HG03521 (cell line): Measurements from ENCODE around the gene FBXO47.

Source experiments
- ATAC-seq: cut with Tn5 transposase; IDR thresholded peaks from one replicate; pipeline ENCODE4 v1.9.1; 2021; ENCODE audit warnings: mild to moderate bottlenecking, moderate library complexity; ENCODE audit not compliant: unreplicated experiment

Gene FBXO47

DNA sequence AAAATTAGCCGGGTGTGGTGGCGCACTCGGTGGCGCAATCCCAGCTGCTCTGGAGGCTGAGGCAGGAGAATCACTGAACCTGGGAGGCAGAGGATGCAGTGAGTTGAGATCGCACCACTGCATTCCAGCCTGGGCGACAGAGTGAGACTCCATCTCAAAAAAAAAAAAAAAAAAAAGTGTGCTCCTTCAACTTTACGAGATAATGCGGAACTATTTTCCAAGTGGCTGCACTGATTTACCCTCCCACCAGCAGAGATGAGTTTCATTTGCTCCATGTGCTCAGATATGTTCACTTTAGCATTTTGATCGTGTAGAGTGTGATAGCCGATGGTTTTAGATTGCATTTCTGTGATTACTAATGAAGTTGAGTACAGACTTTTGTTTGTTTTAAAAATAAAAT, 61.8 kb downstream of the FBXO47 start:
- ATAC-seq, result no peak

DNA sequence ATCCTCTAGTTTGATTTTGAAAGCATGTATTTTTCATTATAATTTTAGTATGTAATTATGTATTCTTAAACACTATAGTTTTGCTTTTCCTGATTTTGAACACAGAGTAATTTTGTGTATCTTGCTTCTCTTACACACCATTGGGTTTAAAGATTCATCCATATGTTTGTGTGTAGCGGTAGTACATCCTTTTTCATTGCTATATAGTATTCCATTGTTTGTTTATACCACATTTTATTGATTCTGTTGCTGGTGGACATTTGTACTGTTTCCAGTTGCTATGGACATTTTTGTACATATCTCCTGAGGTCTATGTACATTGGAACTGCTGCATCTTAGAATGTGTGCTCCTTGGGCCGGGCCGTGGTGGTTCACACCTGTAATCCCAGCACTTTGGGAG, 62.3 kb downstream of the FBXO47 start:
- ATAC-seq, result no peak

DNA sequence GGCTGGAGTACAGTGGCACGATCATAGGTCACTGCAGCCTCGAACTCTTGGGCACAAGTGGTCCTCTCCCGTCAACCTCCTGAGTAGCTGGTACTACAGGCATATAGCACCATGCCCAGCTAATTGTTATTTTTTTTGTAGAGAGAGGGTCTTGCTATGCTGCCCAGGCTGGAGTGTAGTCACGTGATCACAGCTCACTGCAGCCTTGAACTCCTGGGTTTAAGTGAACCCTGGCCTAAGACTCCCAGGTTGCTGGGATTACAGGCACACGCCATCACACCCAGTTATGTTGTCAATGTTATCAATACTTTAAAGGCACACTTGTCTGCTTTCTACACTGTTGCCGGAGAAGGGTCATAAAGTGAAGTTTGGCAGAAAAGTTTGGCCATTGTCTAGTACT, 63.8 kb downstream of the FBXO47 start:
- no peak for ATAC-seq

DNA sequence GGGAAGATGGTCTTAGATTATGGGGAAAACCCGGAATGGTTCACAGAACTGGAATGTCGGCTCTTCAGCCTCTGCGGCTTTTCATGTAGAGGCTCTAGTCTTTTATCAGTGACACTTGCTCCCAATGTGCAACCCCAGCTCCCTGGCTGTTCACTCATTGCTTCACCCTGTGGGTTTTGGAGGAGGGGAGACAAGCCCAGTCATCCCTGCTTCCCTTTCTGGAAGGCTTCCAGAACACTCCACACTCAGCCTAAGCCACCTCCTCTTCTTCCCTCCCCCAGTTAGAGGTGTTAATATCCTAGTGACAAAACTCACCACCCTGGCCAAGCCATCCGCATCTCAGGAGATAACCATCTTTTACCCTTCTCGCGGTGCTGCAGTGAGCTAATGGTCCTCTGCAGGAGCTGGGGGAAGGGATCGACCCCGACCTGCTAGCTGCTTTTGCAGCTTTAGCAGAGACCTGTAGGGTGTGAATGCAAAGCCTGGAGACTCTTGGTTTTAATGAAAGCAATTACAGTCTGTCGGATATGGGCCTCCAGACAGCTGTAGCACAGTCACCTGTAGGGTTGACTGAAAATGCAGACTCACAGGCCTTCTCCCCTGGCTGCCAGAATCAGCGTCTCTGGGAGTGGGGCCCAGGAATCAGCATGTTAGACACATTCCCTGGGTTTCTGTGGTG, 66.1 kb downstream of the FBXO47 start:
- no peak for ATAC-seq

DNA sequence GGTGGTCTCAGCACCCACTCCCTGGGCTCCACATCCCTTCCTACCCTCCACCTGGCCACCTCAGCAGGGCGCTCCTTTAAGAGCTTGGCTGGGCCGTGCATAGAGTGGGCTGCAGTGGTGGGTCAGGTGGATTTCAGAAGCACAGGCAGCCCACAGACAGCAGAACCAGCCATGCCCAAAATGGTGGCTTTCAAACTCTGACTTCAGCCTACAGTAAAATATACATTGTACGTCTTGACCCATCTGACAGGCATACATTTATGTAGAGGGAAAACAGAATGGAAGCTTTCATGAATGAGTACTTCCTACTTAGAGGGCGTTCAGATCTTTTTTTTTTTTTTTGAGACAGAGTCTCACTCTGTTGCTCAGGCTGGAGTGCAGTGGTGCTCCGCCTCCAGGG, 67.8 kb downstream of the FBXO47 start:
- no peak for ATAC-seq

DNA sequence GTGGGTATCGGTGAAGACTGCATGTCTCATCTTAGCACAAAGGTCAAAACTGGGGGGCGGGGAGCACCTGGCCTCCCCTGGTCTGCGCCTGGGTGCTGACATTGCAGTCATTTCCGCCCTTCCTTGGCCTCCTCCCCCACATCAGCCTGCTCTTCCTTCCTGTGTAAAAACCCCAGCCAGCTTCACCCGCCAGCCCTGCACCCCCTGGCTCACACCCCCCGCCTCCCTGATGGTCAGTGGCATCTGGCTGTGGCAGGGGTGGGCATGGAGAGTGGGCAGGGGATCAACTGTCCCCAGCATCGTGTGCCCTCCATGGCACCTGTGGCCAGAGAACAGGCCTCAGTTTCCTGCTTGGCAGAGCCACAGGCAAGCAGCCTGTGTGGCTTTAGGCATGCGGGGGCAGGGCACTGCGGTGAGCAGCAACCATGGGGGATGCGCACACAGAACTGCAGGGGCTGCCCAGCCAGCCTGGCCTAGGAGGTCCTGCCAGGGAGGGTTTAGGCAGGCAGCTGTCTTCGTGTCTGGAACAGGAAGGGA, 68.3 kb downstream of the FBXO47 start:
- peak; percentile 62 for ATAC-seq

DNA sequence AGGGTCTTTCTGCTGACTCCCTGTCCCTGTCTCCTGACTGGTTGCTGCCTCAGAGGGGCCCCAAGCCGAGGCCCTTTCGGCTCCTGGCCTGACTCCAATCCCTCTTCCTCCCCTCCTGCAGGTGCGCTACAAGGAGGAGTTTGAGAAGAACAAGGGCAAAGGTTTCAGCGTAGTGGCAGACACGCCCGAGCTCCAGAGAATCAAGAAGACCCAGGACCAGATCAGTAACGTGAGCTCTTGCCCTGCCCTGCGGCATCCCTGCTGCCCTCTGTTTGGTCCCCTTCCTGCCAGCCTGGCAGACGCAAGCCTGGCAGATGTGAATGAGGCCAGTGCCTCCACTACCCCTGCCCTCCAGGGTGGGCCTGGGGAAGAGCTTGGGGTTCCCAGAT, 68.9 kb downstream of the FBXO47 start:
- no peak for ATAC-seq

DNA sequence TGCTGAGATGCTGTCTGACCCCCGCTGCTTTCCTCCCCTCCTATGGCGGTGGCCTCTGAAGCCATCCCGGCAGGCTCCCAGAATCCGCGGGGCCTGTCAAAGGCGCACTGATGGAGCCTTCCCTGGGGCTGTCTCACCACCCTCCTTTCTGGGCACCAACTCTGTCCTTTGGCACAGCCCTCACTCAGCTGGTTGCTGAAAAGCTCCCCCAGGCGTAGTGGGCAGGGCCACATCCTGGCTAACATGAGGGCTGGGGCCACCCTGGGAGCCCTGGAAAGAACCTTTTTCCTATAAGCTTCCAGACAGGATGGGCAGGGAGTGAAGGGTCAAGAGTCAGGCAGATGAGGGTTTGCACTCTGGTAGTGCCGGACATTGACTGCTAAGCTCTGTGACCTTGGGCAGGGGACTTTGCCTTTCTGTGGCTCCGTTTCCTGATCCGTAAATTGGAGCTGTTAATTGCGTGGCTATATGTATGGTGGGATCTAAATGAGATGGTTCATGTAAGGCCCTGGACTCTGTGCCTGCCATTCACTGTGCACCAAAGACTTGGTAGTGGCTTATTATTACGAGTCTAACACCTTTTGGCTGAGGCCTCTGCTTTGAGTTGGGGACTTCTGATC, 69.4 kb downstream of the FBXO47 start:
- no peak for ATAC-seq

DNA sequence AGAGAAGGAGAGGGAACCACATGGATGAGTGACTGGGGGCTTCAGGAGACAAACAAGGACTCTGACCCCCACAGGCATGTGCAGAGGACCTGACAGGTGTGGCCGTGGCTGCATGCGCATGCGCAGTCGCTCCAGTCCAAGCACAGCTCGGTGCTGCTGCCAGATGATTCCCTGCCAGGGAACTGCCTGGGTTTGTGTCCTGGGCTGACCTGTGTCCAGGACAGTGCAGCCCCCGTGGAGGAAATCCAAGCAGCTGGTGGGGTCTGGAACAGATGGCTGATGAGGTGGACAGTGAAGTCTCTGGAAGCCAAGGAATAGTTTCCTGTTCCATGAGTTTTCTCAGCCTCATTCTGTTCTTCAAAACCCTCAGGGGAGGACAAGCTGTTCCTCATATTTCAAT, 70.0 kb downstream of the FBXO47 start:
- ATAC-seq, result no peak

DNA sequence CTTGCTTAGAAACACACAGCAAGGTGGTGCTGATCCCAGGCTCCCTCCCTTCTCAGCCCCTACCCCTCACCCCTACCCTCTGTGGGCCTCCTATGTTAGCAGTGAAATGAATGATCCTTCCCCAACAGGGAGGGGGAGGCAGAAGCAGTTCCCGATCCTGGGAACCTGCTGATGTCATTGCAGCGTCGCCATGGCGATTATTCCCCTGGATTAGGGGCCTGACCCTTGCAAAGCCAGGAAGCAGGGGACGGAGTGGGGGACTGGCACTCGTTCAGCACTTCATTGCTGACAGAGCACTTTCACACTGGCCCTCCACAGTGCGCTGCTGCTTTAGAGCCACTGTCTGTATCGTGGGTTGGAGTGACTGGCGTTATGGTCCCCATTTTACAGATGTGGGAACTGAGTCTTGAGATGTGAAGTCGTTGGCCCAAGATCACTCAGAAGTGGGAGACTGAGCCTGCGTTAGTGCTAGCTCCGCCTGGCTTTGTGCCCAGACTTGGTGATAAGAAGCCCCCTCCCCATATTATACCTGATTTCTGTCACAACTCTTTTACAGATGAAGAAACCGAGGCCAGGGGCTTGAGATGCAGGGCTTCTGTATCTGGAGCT, 70.8 kb downstream of the FBXO47 start:
- ATAC-seq, result no peak

DNA sequence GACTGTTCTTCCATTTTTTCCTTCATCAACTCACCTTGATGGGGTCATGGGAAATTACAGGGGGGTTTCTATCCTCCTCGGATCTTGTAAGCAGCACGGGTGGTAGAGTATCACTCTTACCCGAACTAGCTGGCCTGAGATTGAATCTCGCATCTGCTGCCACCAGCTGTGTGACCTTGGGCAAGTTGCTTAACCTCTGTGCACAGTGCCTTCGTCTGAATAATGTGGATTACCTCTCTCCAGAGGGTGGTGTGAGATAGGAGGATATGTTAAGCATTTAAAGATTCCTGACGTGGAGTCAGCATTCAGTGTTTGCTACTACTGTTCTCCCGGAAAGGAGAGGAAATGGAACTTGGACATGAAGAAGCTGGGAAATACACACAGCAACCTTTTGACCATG, 72.9 kb downstream of the FBXO47 start:
- no peak for ATAC-seq

DNA sequence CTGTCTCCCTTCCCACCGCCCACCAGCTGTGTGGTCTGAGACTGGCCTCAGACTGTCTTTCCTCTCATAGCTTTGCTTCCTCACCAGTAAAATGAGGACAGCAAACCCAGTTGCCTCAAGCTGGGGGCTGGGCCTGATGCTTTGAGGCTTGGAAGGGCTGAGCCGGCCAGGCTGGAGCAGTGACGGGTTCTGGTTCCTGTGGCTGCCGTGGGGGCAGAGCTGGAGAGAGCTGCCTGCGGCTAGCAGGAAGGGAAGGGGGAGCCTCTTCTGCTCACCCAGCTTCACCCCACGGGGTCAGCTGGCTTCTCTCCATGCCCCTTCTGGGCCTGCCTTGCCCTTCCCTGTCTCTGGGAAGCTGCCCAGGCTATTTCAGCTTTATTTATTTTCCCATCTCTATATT, 73.6 kb downstream of the FBXO47 start:
- no peak for ATAC-seq

DNA sequence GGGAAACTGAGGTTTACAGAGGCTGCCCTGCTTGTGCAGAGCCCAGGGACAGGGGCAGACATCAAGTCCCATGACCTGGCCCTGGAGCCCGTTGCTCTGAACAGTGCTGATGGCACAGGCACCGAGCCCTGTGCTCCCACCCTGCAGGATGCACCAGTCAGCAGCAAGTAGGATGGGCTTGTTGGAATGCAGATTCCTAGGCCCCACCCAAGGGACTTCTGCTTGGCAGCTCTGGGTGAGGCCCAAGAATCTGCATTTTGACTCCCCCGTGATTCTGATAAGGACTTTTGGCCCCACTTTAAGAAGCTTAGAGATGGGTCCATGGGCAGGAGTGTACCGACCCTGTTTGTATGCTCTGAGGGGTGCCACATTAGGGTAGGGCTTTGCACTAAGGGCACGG, 74.1 kb downstream of the FBXO47 start:
- ATAC-seq, result no peak

DNA sequence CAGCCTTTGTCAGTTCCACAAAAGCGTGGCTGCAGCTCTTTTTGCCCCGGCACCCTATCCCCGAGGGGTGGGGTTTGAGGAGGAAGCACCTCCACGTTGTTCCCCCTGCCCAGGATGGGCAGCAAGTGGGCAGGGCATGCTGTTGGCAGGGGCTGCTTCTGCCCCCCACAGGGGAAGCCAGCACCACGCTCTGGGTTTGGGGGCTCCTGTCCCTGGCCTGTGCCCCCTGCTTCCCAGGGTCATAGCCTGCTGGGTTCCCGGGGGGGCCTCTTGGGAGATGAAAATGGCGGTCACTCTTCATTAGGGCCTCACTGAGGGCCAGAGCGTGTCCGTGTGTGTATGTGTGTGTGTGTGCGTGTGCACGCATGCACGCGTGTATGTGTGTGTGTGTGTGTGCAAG, 74.6 kb downstream of the FBXO47 start:
- no peak for ATAC-seq

DNA sequence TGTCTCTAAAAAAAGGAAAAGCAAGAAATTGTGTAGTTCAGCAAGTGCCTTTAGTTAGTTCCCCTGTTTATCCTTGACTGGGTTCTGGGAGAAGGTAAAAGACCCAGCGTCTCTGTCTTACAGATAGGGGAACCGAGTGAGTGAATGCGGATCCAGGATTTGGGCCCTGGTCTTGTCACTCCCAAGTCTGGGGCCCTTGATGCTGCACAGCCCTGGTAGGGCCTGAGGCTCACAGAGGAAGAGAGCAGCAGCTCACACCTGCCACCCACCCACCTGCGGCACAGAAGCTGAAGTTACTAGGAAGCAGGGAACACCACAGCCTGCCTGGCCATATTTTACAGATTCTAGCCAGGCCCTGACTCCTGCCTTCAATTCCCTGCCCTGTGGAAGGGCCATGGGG, 75.1 kb downstream of the FBXO47 start:
- ATAC-seq, result no peak

DNA sequence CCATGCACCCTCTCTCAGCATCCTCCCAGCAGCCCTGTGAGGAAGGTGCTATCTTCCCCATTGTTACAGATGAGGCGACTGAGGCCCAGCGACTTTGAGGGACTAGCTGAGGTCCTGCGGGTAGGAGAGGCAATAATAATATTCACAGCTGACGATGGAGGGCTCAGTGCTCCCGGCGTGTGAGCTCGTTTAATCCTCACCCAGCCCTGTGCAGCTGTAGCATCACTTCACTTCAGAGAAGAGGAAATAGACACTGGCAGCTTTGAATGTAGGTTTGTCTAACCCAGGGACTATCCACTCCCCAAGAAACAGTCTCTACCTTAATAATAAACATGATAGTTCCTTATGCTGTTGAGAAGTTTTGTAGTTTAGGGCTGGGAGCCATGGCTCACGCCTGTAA, 75.8 kb downstream of the FBXO47 start:
- no peak for ATAC-seq

DNA sequence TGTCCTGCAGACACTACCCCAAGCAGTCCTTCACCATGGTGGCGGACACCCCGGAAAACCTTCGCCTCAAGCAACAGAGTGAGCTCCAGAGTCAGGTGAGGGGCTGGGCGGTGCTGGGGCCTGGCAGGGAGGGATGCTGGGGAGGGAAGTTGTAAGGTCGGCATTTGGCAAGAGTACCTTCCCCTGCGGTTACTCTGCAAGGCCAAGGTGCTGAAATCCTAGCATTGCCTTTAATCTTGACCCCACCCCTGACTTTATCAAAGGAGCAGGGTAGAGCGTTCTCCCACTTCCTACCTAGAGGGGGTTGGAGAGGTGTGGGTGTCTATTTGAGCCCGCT, 76.8 kb downstream of the FBXO47 start:
- no peak for ATAC-seq

DNA sequence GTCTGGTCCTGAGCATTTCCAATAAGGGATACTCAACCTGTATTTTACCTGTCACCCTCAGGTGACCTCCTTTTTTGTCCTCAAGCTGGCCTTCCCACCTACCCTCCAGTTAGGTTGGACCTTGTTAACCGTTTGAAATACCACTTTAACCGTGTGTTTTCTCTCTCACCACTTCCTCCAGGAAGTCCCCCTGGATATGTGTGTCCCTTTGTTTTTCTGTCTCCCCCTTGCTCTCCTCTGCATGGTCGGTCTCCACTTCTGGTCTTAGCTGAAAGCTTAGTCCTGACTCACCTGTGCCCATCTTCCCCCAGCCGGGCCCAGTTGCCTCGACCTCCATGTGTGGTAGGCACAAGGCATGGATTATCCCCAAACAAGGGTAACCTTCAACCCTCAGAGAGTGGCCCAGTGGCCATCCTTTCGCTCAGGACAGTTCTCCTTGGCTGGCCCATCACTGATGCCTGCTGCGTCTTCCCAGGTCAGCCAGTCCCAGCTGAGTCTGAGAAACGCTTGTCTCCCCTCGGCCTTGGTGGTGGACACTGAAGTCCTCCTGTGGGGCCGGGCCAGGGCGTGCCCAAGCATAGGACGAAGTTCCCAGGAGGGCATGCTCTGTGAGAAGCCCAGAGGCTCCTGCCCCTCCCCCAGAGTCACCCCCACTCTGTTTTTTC, 77.3 kb downstream of the FBXO47 start:
- no peak for ATAC-seq

DNA sequence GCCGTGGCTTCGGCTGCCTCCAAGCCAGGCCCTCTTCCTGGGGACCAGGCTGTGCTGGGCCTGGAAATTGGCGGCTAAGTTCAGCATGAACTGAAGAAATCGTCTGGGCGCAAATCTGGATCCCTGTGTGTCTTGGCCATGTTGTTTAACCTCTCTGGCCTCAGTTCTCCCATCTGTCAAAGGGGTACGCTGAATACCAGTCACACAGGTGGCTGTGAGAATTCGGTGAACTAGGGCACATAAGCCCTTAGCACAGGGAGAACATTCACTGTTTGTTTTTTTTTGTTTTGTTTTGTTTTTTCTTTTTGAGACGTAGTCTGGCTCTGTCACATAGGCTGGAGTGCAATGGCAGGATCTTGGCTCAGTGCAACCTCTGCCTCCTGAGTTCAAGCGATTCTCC, 78.4 kb downstream of the FBXO47 start:
- no peak for ATAC-seq

DNA sequence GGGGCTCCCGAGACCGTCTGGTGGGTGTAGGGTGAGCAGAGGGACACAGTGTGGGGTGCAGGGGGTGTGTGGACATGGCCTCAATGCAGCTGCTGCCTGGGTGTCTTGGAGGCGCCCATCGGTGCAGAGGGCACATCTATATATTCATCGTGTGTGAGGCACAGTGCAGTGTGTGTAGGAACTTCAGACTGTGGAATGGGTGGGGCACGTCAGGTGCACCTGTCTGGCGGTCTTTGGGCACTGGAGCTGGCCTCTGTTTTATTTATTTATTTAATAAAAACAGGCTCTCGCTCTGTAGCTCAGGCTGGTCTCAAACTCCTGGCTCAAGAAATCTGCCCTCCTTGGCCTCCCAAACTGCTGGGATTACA, 80.6 kb downstream of the FBXO47 start:
- ATAC-seq, result no peak
